ENCODE data around the gene CRMP1. TPM values are rescaled to one million over a fixed set of nuclear protein-coding genes. Genes with fewer than 3 reads are reported as not detected.
"Not testable (repeated sequence)": the region's sequence is repeated elsewhere in the genome, so short reads cannot be mapped to it uniquely, and the experiment has no call there.

CRMP1 gene
- total and polyA plus RNA-seq, 12 donors, result 0.18 to 17.7 (median 4.8) TPM

- no peak for DNase-seq
- 84 to 93% (median 88%) methylated on average over 16 of the region's 16 CpGs for WGBS, 4 donors
- Histone ChIP-seq H3K9me3 (replicated peaks in 1 of 3) (no peaks in the 10 kb centered on the region), H3K4me1 (replicated peaks in 1 of 2) (peaks cover 0 to under 1% of the 10 kb centered on the region in 2 donors), H3K27ac (no peak overlapping the region), H3K36me3 (replicated peaks in 1 of 2) (no peaks in the 10 kb centered on the region), H3K27me3 (peaks cover 3% of the 10 kb centered on the region), H3K4me3 (no peak overlapping the region)
- intact Hi-C loops (cut with DNase I), result no loop called here
- TF ChIP-seq CTCF (IDR thresholded peaks at IDR 0.05), result no peak
- TF ChIP-seq POLR2A (IDR thresholded peaks at IDR 0.05), result no peak
Observed at GRCh38 chr4:5858020-5858769, 34.7 kb downstream of the CRMP1 start.

- WGBS, 4 donors, result 85 to 87% (median 86%) methylated on average over 2 of the region's 2 CpGs
- no peak overlapping the region for H3K27ac ChIP-seq
- no peaks in the 10 kb centered on the region for H3K4me1 ChIP-seq (replicated peaks in 1 of 2)
- peaks cover 3% of the 10 kb centered on the region for H3K27me3 ChIP-seq
- intact Hi-C loops (cut with DNase I), result no loop called here
- no peak for TF ChIP-seq POLR2A (IDR thresholded peaks at IDR 0.05)
- no peak for TF ChIP-seq CTCF (IDR thresholded peaks at IDR 0.05)
- no peak for DNase-seq
- H3K9me3 ChIP-seq (replicated peaks in 1 of 3), result no peaks in the 10 kb centered on the region
- no peaks in the 10 kb centered on the region for H3K36me3 ChIP-seq (replicated peaks in 1 of 2)
- no peak overlapping the region for H3K4me3 ChIP-seq
Observed at GRCh38 chr4:5857199-5857598, 35.7 kb downstream of the CRMP1 start.

GRCh38 chr4:5856362-5856761, 36.5 kb downstream of the CRMP1 start:
- H3K4me3 ChIP-seq; H3K27ac ChIP-seq; H3K36me3 ChIP-seq (replicated peaks in 1 of 2); H3K4me1 ChIP-seq (replicated peaks in 1 of 2); H3K9me3 ChIP-seq (replicated peaks in 1 of 3); intact Hi-C loops (cut with DNase I); H3K27me3 ChIP-seq; DNase-seq: not testable (repeated sequence)
- 91 to 98% (median 94%) methylated on average over 3 of the region's 3 CpGs for WGBS, 4 donors

GRCh38 chr4:5854929-5855328, 38.0 kb downstream of the CRMP1 start:
- 77 to 92% (median 89%) methylated on average over 3 of the region's 3 CpGs for WGBS, 4 donors
- Histone ChIP-seq H3K9me3 (replicated peaks in 1 of 3) (no peaks in the 10 kb centered on the region), H3K36me3 (replicated peaks in 1 of 2) (no peaks in the 10 kb centered on the region), H3K27ac (no peak overlapping the region), H3K27me3 (no peaks in the 10 kb centered on the region), H3K4me1 (replicated peaks in 1 of 2) (no peaks in the 10 kb centered on the region), H3K4me3 (no peak overlapping the region)
- no peak for DNase-seq
- intact Hi-C loops (cut with DNase I), result no loop called here
- TF ChIP-seq CTCF (IDR thresholded peaks at IDR 0.05) (no peak), POLR2A (IDR thresholded peaks at IDR 0.05) (no peak)

Data from adrenal gland (tissue), 12 donors.